GM19324 (cell line): Measurements from ENCODE around the gene SYT4.
"Not testable (repeated sequence)": the region's sequence is repeated elsewhere in the genome, so short reads cannot be mapped to it uniquely, and the experiment has no call there.

Experiments
- ATAC-seq: cut with Tn5 transposase; IDR thresholded peaks from one replicate; pipeline ENCODE4 v1.9.1; 2021; ENCODE audit warnings: mild to moderate bottlenecking, moderate library complexity; ENCODE audit not compliant: unreplicated experiment, low FRiP score

The SYT4 gene

GRCh38 chr18:43277164-43277600 lies at the start of gene SYT4:
Gene SYT4, minus strand, starts transcription at chr18:43277490. Its CDS starts 209 bp downstream, at chr18:43277281.
- ATAC-seq, result no peak

- no peak for ATAC-seq
Measured at GRCh38 chr18:43322132-43322531, 44.8 kb upstream of the SYT4 start.

- no peak for ATAC-seq
Measured at GRCh38 chr18:43314941-43315340, 37.7 kb upstream of the SYT4 start.

GRCh38 chr18:43312891-43313290 lies 35.6 kb upstream of the SYT4 start:
- ATAC-seq, result no peak

GRCh38 chr18:43310239-43310638 lies 32.9 kb upstream of the SYT4 start:
- no peak for ATAC-seq

- no peak for ATAC-seq
Measured at GRCh38 chr18:43303376-43303775, 26.1 kb upstream of the SYT4 start.

- ATAC-seq, result not testable (repeated sequence)
Measured at GRCh38 chr18:43286187-43286586, 8.9 kb upstream of the SYT4 start.

- ATAC-seq, result no peak
Measured at GRCh38 chr18:43283299-43283698, 6.0 kb upstream of the SYT4 start.

GRCh38 chr18:43279015-43279744 lies 1.9 kb upstream of the SYT4 start:
- no peak for ATAC-seq

- ATAC-seq, result no peak
Measured at GRCh38 chr18:43278355-43278754, 1.1 kb upstream of the SYT4 start.

- no peak for ATAC-seq
Measured at GRCh38 chr18:43276491-43276890, 799 bp downstream of the SYT4 start.

- ATAC-seq, result no peak
Measured at GRCh38 chr18:43275546-43275945, 1.7 kb downstream of the SYT4 start.

- no peak for ATAC-seq
Measured at GRCh38 chr18:43274526-43274925, 2.8 kb downstream of the SYT4 start.

- ATAC-seq, result no peak
Measured at GRCh38 chr18:43271593-43272432, 5.5 kb downstream of the SYT4 start.

- no peak for ATAC-seq
Measured at GRCh38 chr18:43267818-43268217, 9.5 kb downstream of the SYT4 start.

GRCh38 chr18:43265465-43265864 lies 11.8 kb downstream of the SYT4 start:
- ATAC-seq, result no peak

- no peak for ATAC-seq
Measured at GRCh38 chr18:43248610-43249249, 28.6 kb downstream of the SYT4 start.

- no peak for ATAC-seq
Measured at GRCh38 chr18:43247944-43248343, 29.3 kb downstream of the SYT4 start.

GRCh38 chr18:43238429-43238828 lies 38.9 kb downstream of the SYT4 start:
- ATAC-seq, result no peak

GRCh38 chr18:43236921-43237320 lies 40.4 kb downstream of the SYT4 start:
- ATAC-seq, result no peak

- no peak for ATAC-seq
Measured at GRCh38 chr18:43234889-43235288, 42.4 kb downstream of the SYT4 start.
